Measurements from ENCODE around the gene YIPF1. TPM values are rescaled to one million over a fixed set of nuclear protein-coding genes. Genes with fewer than 3 reads are reported as not detected.

YIPF1 gene
- total RNA-seq, 1 donor from 2014 or later: 26.3 TPM

DNA sequence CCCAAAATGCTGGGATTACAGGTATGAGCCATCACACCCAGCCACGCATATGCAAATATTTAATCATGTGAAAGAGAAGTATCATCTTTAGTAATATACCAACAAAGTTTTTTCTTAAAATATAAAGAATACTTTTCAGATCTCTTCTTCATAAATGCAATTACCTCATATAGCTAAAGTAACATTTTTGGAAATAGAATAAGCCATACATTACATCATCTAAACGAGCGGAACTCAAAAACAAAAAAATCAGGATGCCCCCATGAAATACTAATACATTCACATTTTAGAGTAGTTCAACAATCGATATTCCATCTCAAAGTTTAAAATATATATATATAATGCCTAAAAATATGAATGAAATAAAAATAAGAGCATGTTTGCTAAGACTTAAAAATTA lies 56.2 kb downstream of the YIPF1 start:
- peaks cover 7% of the 10 kb centered on the region for H3K4me1 Mint-ChIP-seq (ENCODE audit: unreplicated experiment)
- no peak for DNase-seq (ENCODE audit: low spot score)
- TF ChIP-seq, protein P1, sequence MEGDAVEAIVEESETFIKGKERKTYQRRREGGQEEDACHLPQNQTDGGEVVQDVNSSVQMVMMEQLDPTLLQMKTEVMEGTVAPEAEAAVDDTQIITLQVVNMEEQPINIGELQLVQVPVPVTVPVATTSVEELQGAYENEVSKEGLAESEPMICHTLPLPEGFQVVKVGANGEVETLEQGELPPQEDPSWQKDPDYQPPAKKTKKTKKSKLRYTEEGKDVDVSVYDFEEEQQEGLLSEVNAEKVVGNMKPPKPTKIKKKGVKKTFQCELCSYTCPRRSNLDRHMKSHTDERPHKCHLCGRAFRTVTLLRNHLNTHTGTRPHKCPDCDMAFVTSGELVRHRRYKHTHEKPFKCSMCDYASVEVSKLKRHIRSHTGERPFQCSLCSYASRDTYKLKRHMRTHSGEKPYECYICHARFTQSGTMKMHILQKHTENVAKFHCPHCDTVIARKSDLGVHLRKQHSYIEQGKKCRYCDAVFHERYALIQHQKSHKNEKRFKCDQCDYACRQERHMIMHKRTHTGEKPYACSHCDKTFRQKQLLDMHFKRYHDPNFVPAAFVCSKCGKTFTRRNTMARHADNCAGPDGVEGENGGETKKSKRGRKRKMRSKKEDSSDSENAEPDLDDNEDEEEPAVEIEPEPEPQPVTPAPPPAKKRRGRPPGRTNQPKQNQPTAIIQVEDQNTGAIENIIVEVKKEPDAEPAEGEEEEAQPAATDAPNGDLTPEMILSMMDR (IDR thresholded peaks at IDR 0.05; ENCODE audit: unreplicated experiment): no peak
- H3K36me3 Mint-ChIP-seq (ENCODE audit: low read depth, unreplicated experiment): no peaks in the 10 kb centered on the region
- no peak overlapping the region for H3K4me3 Mint-ChIP-seq (ENCODE audit: unreplicated experiment)
- H3K27ac Mint-ChIP-seq (ENCODE audit: unreplicated experiment): no peak overlapping the region
- H3K27me3 Mint-ChIP-seq (ENCODE audit: unreplicated experiment): peaks cover 3% of the 10 kb centered on the region
- no peaks in the 10 kb centered on the region for H3K9me3 Mint-ChIP-seq (ENCODE audit: unreplicated experiment)

DNA sequence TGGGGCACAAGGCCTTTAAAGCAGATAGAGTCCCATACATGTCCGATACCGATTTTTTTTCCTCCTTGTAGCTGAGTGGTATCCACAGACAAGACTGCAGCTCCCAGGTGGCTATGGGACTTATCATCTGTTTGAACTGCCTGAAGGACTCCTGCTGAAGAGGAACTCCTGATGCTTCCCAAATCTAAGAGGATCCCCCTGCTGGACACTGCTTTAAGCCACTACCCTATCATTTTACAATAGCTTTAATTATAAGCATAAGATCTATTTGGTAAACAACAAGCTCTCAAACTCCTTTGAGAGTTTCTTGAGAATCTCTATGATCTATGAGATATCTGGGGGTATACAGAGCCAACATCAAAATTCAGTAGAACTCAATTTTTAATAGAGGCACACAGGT lies 63.2 kb downstream of the YIPF1 start:
- no peaks in the 10 kb centered on the region for H3K4me1 Mint-ChIP-seq (ENCODE audit: unreplicated experiment)
- H3K4me3 Mint-ChIP-seq (ENCODE audit: unreplicated experiment): no peak overlapping the region
- H3K9me3 Mint-ChIP-seq (ENCODE audit: unreplicated experiment): no peaks in the 10 kb centered on the region
- TF ChIP-seq, protein P1 (IDR thresholded peaks at IDR 0.05; ENCODE audit: unreplicated experiment): no peak
- no peak for DNase-seq (ENCODE audit: low spot score)
- H3K27me3 Mint-ChIP-seq (ENCODE audit: unreplicated experiment): no peaks in the 10 kb centered on the region
- H3K27ac Mint-ChIP-seq (ENCODE audit: unreplicated experiment): no peak overlapping the region
- H3K36me3 Mint-ChIP-seq (ENCODE audit: low read depth, unreplicated experiment): no peaks in the 10 kb centered on the region

DNA sequence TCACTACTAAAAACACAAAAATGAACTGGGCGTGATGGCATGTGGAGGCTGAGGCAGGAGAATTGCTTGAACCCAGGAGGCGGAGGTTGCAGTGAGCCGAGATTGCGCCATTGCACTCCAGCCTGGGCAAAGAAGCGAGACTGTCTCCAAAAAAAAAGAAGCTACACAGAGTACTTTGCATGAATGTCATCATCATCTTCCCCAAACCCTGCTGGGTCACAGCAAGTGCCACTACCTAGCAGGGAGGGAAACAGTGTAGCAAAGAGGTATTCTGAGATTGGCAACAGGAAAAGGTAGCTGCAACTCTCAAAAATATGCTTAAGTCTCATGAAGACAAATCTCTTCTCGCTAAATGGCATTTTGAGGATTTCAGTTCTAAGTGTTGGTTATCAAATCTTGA lies 64.3 kb downstream of the YIPF1 start:
- no peak overlapping the region for H3K27ac Mint-ChIP-seq (ENCODE audit: unreplicated experiment)
- TF ChIP-seq, protein P1 (IDR thresholded peaks at IDR 0.05; ENCODE audit: unreplicated experiment): no peak
- H3K4me3 Mint-ChIP-seq (ENCODE audit: unreplicated experiment): no peak overlapping the region

DNA sequence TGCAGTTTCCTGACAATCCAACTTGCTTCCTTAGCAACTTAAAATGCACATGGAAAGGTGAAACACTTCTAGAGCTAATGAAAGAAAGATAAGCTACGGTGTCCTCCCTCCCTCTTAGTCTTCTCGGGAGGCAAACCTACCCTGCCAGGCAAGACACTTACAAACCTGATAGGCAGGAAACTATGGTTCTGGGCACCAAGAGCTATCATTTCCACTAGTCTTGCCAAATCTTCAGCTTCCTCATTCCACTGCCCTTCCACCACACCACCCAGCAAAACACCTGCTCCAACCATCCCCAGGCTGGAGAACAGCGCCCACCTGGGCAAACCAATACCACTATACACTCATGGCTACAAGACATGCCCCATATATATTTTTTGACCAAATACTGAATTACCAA lies 66.7 kb downstream of the YIPF1 start:
- Mint-ChIP-seq H3K27me3 (ENCODE audit: unreplicated experiment) (no peaks in the 10 kb centered on the region), H3K27ac (ENCODE audit: unreplicated experiment) (no peak overlapping the region), H3K4me3 (ENCODE audit: unreplicated experiment) (no peak overlapping the region), H3K9me3 (ENCODE audit: unreplicated experiment) (no peaks in the 10 kb centered on the region), H3K4me1 (ENCODE audit: unreplicated experiment) (no peaks in the 10 kb centered on the region), H3K36me3 (ENCODE audit: low read depth, unreplicated experiment) (no peaks in the 10 kb centered on the region)
- TF ChIP-seq, protein P1 (IDR thresholded peaks at IDR 0.05; ENCODE audit: unreplicated experiment): no peak
- no peak for DNase-seq (ENCODE audit: low spot score)

More for the DNA sequence above, 64.3 kb downstream of the YIPF1 start:
- Mint-ChIP-seq H3K4me1 (ENCODE audit: unreplicated experiment) (no peaks in the 10 kb centered on the region), H3K9me3 (ENCODE audit: unreplicated experiment) (no peaks in the 10 kb centered on the region), H3K36me3 (ENCODE audit: low read depth, unreplicated experiment) (no peaks in the 10 kb centered on the region), H3K27me3 (ENCODE audit: unreplicated experiment) (no peaks in the 10 kb centered on the region)
- no peak for DNase-seq (ENCODE audit: low spot score)

DNA sequence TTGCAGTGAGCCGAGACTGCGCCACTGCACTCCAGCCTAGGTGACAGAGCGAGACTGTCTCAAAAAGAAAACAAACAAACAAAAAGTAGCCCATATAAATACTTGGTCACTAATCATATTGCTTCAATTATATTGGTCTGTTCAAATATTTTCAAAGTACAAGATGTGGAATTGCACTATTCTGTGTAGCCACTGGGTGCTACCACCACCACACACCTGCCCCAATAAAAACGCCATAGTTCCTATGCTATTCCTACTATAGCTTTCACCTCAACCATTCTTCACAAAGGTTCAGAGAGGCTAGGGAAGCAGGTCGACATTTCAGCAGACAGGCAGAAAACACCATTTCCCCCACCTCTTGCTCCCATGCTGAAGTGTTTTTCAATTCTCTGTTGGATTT lies 68.2 kb downstream of the YIPF1 start:
- H3K27me3 Mint-ChIP-seq (ENCODE audit: unreplicated experiment): no peaks in the 10 kb centered on the region
- TF ChIP-seq, protein P1 (IDR thresholded peaks at IDR 0.05; ENCODE audit: unreplicated experiment): no peak

More for the DNA sequence above, 68.2 kb downstream of the YIPF1 start:
- H3K9me3 Mint-ChIP-seq (ENCODE audit: unreplicated experiment): no peaks in the 10 kb centered on the region
- no peak overlapping the region for H3K4me3 Mint-ChIP-seq (ENCODE audit: unreplicated experiment)
- DNase-seq (ENCODE audit: low spot score): no peak
- H3K36me3 Mint-ChIP-seq (ENCODE audit: low read depth, unreplicated experiment): peaks cover 3% of the 10 kb centered on the region
- no peak overlapping the region for H3K27ac Mint-ChIP-seq (ENCODE audit: unreplicated experiment)
- no peaks in the 10 kb centered on the region for H3K4me1 Mint-ChIP-seq (ENCODE audit: unreplicated experiment)
